ENCODE results near the gene AQP9.
"Not testable (repeated sequence)": the region's sequence is repeated elsewhere in the genome, so short reads cannot be mapped to it uniquely, and the experiment has no call there.

Gene AQP9

DNA sequence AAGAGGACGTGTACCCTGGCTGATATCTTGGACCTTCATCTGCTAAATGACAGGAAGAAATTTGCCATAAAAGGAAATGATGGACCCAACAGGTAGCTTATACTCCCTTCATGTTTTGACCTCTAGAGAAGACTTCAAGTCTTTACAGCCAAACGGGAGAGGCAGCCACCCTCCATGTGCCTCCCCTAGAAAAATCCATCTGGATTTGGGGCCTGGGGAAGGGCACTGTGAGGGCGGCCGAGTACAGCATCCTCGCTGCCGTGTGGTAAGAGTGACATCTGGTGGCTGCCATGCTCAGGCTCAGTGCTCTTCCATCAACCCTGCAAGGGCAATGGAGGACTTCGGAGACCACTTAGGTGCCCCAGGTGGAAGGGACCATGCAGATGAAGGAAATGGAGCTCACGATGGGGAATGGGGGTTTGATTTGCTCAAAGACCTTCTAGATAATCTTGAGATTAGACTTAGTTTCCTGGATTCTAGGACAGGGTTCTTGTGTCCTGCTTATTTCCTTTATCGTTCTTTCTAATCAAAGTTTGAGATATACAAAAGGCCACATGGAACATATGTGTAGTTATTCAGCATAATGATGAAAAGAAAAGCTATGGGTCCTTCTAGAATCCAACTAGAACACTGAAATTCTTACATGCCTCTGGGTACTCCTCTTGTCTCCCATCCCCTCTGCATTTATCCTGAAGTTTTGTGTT, 44.4 kb downstream of the AQP9 start:
- no peak for DNase-seq

DNA sequence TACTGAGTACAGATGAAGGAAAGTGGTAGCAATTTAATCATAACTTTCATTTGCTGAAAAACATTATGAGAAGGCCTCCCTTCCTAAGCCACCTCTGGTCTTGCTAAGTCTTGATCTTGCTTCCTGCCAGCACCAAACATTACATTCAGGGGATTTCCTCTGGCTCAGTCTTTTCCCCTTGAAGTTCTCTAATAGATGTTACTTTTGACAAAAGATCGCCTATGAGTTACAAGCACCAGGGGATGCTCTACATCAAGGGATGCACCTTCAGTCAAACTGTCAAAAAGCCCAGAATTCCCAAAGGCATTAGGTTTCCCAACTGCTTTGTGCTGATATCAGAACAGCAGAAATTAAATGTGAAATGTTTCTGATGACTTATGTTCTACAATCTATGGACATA, 47.3 kb downstream of the AQP9 start:
- no peak for DNase-seq

DNA sequence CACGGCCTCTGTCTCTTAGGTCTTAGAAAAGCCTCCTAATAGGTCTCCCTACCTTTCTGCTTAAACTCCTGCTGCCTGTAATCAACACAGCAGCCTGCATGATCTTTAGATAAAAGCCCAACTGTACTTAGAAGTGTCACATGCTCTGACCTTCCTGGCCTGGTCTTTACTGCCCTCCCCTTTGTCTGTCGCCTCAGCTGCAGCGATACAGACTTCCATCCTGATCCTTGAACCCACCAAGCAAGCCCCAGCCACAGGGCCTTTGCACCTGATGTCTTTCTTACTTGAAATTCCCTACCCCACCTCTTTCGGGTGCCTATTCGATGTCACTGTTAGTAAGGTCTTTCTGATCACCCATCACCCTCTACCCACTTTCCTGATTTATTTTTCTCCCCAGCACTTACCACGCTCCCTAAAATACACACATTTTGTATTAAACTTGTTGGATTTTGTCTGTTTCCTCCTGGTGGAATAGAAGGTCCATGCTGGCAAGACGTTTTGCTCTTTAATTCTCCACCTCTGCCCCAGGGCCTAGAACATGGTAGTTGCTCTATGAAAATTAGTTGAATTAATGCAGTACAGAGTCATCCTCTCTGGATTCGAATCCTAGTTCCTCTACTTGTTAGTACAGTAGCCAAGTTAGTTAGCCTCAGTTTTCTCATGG, 51.1 kb downstream of the AQP9 start:
- no peak for DNase-seq

DNA sequence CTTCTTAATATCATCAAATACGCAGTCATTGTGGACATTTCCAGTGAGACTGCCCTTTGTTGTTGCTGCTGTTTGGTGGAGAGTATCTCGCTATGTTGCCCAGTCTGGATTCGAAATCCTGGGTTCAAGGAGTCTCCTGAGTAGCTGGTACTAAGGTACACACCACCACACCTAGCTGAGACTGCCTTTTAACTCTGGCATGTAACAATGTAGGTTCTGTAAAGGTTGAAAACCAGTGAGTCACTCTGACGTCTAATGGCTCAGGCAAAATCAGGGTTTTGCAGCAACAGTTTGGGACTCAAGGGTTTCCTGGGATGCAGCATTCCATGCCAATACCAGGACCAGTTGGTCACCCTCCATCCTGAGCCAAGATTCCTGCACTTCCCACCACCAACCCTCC, 52.2 kb downstream of the AQP9 start:
- no peak for DNase-seq

DNA sequence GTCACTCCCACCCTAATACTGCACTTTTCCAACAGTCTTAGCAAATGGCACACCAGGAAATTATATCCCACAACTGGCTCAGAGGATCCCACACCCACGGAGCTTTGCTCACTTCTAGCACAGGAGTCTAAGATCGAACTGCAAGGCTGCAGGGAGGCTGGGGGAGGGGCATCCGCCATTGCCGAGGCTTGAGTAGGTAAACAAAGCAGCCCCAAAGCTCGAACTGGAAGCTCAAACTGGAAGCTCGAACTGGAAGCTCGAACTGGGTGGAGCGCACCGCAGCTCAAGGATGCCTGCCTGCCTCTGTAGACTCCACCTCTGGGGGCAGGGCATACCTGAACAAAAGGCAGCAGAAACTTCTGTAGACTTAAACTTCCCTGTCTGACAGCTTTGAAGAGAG, 55.5 kb downstream of the AQP9 start:
- DNase-seq = not testable (repeated sequence)

DNA sequence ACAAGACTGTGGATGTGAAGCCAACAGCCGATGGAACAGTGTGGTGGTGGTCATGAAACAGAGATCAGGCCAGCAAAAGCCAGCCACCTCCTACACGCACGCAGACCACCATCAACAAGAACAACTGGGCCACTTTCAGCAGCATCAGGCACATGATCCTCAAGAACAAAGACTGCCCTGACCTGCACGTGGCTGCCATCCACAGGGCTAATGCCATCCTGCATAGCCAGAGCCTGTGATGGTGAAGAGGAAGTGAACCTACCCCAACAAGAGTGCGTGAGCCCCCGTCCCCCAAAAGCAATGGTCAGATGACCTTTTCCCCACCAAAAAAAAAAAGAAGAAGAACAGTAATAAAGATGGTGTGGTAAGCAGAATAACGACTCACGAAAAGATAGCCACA, 62.6 kb downstream of the AQP9 start:
- DNase-seq = no peak

DNA sequence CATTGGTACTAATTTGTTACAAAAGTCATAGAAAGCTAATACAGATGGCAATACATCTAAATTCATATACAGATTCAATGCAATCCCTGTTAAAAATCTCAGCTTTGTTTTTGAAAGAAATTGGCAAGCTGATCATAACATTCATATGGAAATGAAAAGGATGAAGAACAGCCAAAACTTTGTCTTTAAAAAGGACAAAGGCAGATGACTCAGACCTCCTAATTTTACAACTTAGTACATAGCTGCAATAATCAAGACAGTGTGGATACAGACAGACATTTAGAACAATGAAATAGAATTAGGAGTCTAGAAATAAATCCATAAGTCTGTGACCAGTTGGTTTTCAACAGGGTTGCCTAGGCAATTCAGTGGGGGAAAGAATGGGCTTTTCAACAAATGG, 63.3 kb downstream of the AQP9 start:
- no peak for DNase-seq

DNA sequence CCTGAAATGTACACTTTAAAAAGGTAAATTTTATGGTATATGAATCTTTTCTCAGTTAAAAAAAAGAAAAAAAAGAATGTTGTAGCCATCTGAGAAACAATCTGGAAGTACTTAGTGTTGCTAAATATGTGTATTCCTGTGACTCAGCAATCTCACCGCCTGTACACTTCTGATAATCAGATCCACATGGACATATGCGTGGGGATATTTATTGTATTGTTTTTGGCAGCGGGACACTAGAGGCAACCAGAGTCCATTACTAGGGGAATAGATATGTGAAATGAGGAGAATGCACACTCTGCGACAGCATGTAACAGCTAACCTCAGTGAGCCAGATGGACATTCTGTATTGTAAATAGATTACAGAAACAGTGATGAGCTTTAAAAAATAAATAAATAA, 65.4 kb downstream of the AQP9 start:
- no peak for DNase-seq

DNA sequence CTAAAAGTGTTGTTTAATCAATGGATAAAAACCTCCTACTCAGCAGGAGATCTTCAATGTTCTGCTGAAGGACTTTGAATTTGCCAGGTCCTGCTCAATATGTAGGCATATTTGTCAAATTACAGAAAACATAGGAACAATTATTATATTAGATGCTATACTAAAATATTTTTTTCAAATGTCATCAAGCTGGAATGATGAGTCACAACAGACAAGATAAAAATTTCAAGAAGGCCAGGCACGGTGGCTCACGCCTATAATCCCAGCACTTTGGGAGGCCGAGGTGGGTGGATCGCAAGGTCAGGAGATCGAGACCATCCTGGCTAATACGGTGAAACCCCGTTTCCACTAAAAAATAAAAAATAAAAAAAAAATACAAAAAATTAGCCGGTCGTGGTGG, 68.0 kb downstream of the AQP9 start:
- no peak for DNase-seq

DNA sequence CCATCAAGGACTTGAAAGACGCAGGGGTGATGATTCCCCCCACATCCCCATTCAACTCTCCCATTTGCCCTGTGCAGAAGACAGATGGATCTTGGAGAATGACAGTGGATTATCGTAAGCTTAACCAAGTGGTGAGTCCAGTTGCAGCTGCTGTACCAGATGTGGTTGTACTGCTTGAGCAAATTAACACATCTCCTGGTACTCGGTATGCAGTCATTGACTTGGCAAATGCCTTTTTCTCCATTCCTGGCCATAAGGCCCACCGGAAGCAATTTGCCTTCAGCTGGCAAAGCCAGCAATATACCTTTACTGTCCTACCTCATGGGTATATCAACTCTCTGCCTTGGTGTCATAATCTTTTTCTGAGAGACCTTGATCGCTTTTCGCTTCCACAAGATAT, 70.0 kb downstream of the AQP9 start:
- DNase-seq = not testable (repeated sequence)

DNA sequence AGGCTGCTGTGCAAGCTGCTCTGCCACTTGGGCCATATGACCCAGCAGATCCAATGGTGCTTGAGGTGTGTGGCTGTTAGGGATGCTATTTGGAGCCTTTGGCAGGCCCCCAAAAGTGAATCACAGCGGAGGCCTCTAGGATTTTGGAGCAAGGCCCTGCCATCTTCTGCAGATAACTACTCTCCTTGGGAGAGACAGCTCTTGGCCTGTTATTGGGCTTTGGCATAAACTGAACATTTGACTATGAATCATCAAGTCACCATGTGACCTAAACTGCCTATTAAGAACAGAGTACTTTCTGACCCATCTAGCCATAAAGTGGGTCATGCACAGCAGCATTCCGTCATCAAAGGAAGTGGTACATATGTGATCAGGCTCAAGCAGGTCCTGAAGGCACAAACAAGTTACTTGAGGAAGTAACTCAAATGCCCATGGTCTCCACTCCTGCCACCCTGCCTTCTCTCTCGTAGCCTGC, 70.9 kb downstream of the AQP9 start:
- not testable (repeated sequence) for DNase-seq

DNA sequence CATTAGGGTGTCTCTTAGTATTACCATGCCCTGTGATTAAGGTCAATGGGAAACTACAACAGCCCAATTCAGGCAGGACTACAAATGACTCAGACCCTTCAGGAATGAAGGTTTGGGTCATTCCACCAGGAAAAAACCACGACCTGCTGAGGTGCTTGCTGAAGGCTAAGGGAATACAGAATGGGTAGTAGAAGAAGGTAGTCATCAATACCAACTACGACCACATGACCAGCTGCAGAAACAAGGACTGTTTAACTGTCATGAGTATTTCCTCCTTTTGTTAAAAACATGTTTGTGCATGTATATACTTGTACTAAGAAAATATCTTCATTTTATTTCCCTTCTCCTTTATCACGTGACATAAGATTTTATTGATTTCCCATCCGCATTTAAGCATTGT, 71.8 kb downstream of the AQP9 start:
- DNase-seq = not testable (repeated sequence)

DNA sequence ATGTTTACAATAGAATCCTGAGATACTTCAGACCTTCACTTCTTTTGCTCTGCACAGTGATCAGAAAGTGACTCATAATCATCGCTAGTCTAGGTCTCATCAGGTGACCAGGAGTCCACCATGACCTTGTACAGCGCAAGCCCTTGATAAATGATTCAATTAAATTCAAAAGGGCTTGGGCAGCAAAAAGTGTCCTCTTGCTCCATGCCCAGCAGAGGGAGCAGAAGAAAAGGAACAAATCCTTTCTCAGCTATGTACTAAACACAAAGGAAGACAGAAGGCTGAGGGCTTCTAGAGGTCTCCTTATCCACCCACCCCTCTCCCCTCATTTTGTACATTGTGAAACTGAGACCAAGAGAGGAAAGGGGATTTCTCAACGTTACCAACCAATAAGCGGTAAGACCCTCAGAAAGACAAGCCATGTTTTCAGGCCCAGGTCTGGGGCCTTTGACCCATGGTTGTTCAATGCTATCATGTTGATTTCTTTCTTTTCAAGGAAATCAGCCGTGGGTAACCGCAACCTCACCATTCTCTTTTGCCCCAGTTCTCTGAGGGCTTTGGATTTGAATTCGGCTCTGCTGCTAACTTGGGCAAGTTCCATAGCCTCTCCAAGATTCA, 74.8 kb downstream of the AQP9 start:
- peak in 1 of 2 donors; percentile 16 for DNase-seq

DNA sequence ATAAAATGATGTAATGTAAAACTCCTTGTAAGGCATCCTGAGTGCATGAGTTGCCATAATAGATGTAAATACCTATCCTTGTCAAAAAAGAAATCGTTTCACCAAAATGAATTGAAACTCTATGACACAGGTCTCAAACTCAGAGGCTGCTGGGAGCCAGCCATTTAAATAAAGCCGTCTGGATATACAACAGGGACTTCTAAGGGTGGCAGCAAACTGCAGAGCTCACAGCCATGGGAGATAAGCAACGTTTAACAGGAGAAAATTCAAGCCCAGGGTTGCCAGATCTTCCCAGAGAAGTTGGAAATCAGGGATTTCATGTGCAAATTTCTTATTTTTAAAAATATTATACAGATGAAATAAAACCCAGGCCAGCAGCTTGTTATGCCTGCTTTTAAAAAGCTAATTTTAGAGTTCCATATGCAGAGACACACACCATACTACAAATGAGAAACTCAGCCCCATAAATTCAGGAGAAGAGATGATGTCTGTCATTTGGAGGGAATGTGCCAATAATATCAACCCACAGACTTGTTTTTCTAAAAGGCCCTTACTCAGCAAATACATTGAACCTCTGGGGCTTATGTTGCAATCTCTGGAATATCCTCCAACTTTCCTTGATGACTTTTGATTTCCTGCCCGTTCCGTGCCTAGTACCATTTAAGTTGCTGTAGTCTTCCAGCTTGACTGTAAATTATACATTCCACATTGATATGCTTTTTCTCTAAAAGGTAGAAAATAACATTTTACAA, 75.6 kb downstream of the AQP9 start:
- no peak for DNase-seq

DNA sequence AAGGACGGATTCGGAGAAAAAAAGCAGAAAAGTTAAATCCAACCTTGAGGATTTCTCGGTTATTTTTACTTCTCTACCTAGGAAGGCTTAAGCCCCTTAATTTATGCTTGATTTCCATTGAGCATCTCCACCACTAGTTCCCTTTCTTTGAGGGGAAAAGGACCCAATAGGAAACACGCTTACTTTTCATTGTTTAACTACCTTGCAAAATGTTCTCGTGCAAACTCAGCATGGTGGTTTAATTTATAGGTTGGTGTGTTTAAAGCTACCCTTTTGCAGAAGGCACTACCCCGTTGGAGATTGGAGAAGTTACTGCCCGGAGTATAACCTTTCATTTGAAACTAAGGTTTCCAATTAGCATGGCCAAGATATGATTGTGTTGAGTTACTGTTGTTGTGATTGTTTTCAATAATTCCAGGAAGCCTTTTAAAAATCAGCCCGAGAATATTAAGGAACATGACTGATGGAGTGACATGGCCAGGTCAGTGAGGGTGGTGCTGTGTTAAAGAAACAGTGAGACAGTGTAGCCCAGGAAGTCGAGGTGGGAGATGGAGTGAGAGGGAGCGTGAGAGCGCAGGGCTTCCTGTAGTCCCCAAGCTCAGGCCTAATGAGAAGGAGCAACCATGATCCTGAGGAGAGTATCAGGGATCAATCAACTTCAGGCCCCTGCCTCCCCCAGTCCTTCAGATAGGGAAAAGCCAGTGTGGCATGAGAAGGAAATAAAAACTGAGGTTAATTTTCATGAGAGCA, 76.6 kb downstream of the AQP9 start:
- DNase-seq = no peak

DNA sequence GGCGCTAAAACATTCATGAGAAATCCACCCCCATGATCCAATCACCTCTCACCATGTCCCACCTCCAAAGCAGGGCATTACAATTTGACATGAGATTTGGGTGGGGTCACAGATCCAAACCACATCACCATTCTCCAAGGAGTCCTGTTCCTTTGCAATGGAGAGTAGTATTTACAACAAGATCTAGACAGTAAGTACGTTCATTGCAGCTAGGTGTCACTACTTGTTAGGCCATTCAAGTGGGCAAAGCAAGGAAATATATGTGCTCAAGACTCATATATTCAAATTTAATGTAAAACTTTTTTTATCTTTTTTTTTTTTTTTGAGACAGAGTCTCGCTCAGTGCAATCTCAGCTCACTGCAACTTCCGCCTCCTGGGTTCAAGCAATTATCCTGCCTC, 79.3 kb downstream of the AQP9 start:
- no peak for DNase-seq

DNA sequence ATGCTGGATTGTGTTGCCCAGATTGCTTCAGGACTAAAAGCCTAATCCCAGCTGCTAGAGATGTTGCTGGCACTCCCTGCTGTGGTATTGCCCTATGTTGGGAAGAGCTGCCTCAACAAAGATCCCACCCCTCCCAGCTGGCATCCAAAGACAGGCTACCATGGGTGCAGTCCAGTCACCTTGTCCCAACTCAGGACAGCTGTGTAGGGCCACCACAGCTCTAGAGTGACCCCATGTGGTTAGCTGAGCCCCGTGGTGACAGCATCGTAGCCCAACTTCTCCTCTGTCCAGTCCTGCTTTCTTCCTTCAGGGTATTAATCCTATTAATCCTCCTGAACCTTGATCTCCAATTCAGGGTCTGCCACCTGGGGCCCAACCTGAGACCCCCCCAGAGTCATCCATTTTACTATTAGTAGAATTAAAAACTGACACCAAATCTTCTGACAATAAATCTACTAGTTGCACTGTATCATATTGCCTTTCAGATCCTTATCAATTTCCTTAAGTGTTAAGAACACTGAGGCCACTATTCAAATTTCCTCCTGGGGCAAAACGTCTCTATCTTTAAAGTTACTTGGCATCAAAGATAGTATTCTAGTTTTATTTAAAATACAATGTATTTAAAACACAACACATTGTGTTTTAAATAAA, 83.5 kb downstream of the AQP9 start:
- peak in 1 of 2 donors; percentile 13 for DNase-seq

DNA sequence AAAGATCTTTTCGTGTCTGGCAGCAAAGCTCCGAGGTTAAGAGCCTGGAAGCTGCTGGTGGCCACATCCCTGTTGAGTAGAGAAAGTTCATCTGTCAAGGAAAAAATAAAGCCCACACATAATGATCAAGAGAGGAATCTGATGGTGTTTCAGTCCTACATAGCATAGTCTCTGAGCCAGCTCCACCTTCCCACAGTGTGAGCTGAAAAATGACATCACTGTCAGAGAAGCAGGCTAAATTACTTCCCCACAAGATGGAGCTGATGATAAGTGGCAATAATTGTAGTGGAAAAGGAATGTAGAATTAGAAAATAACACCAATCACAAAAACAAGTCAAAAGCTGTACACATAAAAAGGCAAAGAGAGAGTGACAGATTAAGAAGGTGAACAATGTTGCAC, 84.5 kb downstream of the AQP9 start:
- no peak for DNase-seq

DNA sequence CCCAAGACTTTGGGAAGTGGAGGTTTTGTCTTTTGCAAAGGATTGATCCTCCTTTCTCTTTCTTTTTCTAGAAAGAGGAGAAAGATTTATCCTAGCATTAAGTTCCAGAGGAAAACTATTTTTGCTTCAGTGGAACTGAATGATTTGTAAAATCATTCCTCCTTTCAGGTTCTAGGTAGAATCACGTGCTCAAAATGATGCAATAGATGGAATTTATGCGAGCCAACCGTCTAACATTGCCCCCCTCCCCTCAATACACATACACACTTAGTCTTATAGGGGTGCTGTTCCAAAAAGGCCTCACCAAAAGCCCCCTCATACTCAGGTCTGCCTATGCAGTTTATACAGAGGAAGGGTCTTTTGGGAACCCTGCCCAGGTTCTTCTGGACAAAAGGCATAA, 85.3 kb downstream of the AQP9 start:
- no peak for DNase-seq

DNA sequence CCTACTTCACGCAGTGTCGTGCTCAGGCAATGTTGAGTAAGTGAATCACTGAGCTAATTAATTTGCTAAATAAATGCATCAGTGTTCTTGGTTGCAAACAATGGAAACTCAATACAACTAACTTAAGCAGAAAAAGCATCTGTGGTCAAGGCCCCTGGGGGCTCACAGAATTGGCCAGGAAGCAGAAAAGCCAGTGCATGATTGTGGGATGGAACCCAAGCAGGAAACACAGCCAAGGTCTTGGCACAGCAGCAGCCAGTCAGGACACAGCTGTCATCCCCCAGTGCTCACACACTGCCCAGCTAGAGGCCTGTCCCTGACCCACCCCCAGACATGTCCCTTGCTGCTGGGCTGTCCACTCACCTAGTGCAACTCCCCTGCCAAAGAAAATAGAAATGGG, 85.9 kb downstream of the AQP9 start:
- DNase-seq = no peak

DNA sequence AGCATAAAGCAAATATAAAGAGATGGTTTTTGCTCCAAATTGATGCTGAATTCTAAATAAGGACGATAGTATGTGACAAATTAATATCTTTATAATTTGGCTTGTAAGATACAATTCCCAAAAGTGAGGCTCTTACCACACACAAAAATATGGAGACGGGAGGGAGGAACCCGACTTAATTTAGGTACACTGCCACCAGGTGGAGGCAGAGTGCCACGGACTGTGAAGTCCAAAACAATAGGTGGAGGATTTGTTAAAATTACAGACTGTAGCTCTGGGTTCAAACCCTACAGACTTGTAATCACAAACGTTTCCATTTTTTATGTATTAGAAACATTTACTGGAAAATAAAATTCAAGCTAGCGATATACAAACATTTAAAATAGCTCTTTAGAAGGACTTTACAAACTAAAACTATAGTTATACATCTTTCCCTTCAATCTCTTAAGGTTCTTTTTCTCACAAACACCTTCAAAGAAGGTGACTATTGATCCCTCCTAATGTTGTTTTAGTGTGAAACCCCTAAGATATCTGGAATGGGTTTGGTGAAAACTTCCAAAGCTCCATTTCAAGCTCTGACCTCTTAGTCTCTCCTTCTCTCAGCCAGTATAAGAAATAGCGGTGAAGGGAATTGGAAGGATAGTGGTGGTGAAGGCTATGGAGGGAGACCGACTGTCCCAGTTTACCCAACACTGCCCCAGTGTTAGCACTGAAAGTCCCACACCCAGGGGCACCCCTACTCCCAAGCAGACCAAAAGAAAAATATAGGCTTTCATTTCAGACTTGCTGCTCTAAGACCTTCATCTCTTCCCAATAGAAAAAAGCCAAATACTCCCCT, 89.7 kb downstream of the AQP9 start:
- peak in 1 of 2 donors; percentile 38 for DNase-seq
